Lower lobe of right lung (tissue), 2 donors: Measurements from ENCODE around the gene AGBL1. TPM values are rescaled to one million over a fixed set of nuclear protein-coding genes. Genes with fewer than 3 reads are reported as not detected.

Experiments used
- ATAC-seq, 2 donors: fragments of 200-7000 bp; cut with Tn5 transposase; one replicate each; pipeline ENCODE4 v1.9.1; 2020 to 2022; ENCODE audit warnings: mild to moderate bottlenecking in 2 of 2, moderate library complexity in 2 of 2
- DNase-seq: peaks from one replicate; pipeline ENCODE4 v3.0.0-alpha.2; 2020
- H3K27ac ChIP-seq: fragments of 200-600 bp; one replicate; pipeline ENCODE4 v1.8.0; 2022
- H3K27me3 ChIP-seq: fragments of 200-600 bp; one replicate; pipeline ENCODE4 v1.8.0; 2022; ENCODE audit warnings: low read depth
- H3K36me3 ChIP-seq: fragments of 200-600 bp; one replicate; pipeline ENCODE4 v1.8.0; 2022; ENCODE audit warnings: mild to moderate bottlenecking
- H3K4me1 ChIP-seq: fragments of 200-600 bp; one replicate; pipeline ENCODE4 v1.8.0; 2022
- H3K4me3 ChIP-seq: fragments of 200-600 bp; one replicate; pipeline ENCODE4 v1.8.0; 2022; ENCODE audit warnings: mild to moderate bottlenecking
- H3K9me3 ChIP-seq: fragments of 200-600 bp; one replicate; pipeline ENCODE4 v1.8.0; 2022
- intact Hi-C: fragments of 100-400 bp; cut with DNase I; formaldehyde crosslinking; loops from one replicate; pipeline ENCODE4 v1.11.0; 2022
- total RNA-seq: library from RNA; stranded (reverse); fragmentation: NEBNext Ultra II Directional; extraction: Animal tissue kit (Norgen Biotek cat#: 25700); gene quantifications from one replicate; pipeline ENCODE4 v1.2.1, GENCODE V29; 2021
- TF ChIP-seq, protein P1 (sequence below): fragments of 200-600 bp; IDR thresholded peaks from one replicate; pipeline ENCODE4 v1.8.0; 2022; ENCODE audit warnings: antibody characterized with exemption, mild to moderate bottlenecking
- donor health status: DM: no; HTN: yes; CAD: no; lungs with severe emphysema.

AGBL1 gene
- total RNA-seq, 1 donor from 2014 or later = 12.0 TPM

DNA sequence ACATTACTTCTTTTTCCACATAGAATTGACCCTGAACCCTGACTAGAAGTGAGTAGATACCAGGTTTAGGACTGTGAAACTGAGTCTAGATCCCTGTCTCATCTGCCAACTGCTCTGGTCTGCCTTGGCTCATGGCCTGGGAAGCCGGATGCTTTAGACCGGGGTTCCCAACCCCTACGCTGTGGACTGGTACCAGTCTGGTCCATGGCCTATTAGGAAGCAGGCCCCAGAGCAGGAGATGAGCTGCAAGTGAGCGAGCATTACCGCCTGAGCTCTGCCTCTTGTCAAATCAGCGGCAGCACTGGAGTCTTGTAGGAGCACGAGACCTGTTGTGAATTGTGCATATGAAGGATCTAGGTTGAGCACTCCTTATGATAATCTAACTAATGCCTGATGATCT is 734.2 kb downstream of the AGBL1 start:
- H3K4me1 ChIP-seq = no peaks in the 10 kb centered on the region
- TF ChIP-seq, protein P1, sequence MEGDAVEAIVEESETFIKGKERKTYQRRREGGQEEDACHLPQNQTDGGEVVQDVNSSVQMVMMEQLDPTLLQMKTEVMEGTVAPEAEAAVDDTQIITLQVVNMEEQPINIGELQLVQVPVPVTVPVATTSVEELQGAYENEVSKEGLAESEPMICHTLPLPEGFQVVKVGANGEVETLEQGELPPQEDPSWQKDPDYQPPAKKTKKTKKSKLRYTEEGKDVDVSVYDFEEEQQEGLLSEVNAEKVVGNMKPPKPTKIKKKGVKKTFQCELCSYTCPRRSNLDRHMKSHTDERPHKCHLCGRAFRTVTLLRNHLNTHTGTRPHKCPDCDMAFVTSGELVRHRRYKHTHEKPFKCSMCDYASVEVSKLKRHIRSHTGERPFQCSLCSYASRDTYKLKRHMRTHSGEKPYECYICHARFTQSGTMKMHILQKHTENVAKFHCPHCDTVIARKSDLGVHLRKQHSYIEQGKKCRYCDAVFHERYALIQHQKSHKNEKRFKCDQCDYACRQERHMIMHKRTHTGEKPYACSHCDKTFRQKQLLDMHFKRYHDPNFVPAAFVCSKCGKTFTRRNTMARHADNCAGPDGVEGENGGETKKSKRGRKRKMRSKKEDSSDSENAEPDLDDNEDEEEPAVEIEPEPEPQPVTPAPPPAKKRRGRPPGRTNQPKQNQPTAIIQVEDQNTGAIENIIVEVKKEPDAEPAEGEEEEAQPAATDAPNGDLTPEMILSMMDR = no peak
- DNase-seq (no peak), ATAC-seq (no peak)
- H3K27me3 ChIP-seq = no peaks in the 10 kb centered on the region
- no peaks in the 10 kb centered on the region for H3K9me3 ChIP-seq
- intact Hi-C loops = no loop called here
- H3K27ac ChIP-seq = no peak overlapping the region
- no peak overlapping the region for H3K4me3 ChIP-seq
- no peaks in the 10 kb centered on the region for H3K36me3 ChIP-seq

GRCh38 chr15:86829245-86829644 is 749.6 kb downstream of the AGBL1 start:
- Histone ChIP-seq H3K9me3 (no peaks in the 10 kb centered on the region), H3K36me3 (no peaks in the 10 kb centered on the region), H3K4me1 (no peaks in the 10 kb centered on the region), H3K27me3 (no peaks in the 10 kb centered on the region), H3K27ac (no peak overlapping the region), H3K4me3 (no peak overlapping the region)
- ATAC-seq = no peak
- intact Hi-C loops = no loop called here
- DNase-seq = no peak
- TF ChIP-seq, protein P1 = no peak

DNA sequence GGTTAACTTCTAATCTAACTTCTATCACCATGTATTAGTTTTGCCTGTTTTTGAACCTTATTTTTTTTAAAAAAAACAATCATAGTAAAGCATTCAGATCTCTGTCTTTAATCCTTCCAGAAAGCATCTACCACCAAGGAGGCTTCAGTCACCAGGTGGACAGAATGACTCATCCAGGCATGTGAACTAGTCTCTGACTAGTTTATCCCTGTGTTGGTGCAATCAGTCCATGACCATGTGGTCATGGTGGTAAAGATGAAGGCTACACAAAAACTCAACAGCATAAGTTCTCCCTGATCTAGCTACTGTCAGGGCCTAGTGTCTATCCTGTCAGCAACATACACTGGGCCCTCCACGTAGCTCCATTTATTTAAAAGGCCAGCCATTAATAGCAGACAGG is 750.6 kb downstream of the AGBL1 start:
- ATAC-seq (no peak), DNase-seq (no peak)
- Histone ChIP-seq H3K4me3 (no peak overlapping the region), H3K27ac (no peak overlapping the region), H3K27me3 (no peaks in the 10 kb centered on the region), H3K36me3 (no peaks in the 10 kb centered on the region), H3K9me3 (no peaks in the 10 kb centered on the region), H3K4me1 (no peaks in the 10 kb centered on the region)
- intact Hi-C loops = no loop called here
- TF ChIP-seq, protein P1 = no peak

GRCh38 chr15:86833595-86833994 is 753.9 kb downstream of the AGBL1 start:
- Histone ChIP-seq H3K27ac (no peak overlapping the region), H3K4me3 (no peak overlapping the region), H3K4me1 (no peaks in the 10 kb centered on the region), H3K36me3 (no peaks in the 10 kb centered on the region), H3K27me3 (no peaks in the 10 kb centered on the region), H3K9me3 (no peaks in the 10 kb centered on the region)
- DNase-seq (no peak), ATAC-seq (no peak)
- intact Hi-C loops = no loop called here
- TF ChIP-seq, protein P1 = no peak

- DNase-seq (no peak), ATAC-seq (no peak)
- no peak overlapping the region for H3K27ac ChIP-seq
- intact Hi-C loops = no loop called here
- H3K36me3 ChIP-seq = no peaks in the 10 kb centered on the region
- H3K9me3 ChIP-seq = no peaks in the 10 kb centered on the region
- H3K27me3 ChIP-seq = no peaks in the 10 kb centered on the region
- H3K4me3 ChIP-seq = no peak overlapping the region
- no peaks in the 10 kb centered on the region for H3K4me1 ChIP-seq
- TF ChIP-seq, protein P1 = no peak
Observed at GRCh38 chr15:86834115-86834863, 754.6 kb downstream of the AGBL1 start.
